SK-N-MC (cell line): Measurements from ENCODE around the gene EFHD1.

ENCODE experiments used
- EZH2 ChIP-seq: fragments of 200-600 bp; sonication (generic); IDR thresholded peaks from one replicate; pipeline ENCODE4 v1.6.1; 2017; ENCODE audit warnings: antibody characterized with exemption
- POLR2AphosphoS5 ChIP-seq: IDR thresholded peaks from 2 replicates; pipeline ENCODE4 v1.6.1; 2012; ENCODE audit warnings: mild to moderate bottlenecking, low read depth, low read length, borderline replicate concordance

DNA sequence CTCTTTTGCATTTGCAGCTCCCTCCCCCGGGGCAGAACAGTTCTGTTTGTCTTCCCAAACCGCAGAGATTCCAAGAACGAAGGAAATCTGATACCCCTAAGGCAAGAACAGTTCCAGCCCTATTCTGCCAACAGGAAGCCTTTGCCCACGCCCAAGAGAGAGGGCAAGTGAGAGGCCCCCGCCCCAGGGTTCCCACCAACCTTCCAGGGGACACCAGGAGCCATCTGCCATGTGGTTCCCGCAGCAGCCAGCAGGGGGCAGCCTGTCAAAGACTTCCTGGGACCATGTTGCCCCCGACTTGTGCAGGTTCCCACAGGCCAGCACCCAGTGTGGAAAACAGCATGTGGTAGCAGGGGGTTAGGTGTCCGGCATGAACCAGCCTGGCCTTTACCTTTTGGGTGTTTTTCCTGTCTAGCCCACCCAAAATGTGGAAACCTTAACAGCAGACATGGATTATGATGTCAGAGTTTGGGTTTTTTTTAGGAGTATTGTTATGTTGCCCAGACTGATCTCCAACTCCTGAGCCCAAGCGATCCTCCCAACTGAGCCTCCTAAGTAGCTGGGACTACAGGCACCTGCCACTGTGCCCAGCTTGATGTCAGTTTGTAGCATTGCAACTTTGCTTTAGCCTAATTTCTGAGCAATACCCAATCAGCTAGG is 21.7 kb upstream of the EFHD1 start:
- no peak; the same call in 1 of the 2 replicates for TF ChIP-seq POLR2AphosphoS5
- no peak for TF ChIP-seq EZH2
